ENCODE data around the gene RFTN1.

The RFTN1 gene

DNA sequence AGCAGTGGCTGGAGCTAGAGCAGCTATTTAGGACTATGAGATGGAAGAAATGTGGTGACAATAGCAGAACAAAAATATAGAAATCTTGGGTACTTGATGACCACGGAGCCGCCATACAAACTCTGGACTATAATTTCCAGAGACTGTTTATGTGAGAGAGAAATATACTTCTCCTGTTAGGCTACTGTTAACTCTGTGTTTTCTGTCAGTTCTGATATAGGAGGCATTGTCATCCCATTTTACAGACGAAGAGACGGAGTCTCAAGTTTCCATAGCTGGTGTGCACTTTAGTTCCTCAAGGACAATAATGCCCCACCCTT, 22.8 kb upstream of the RFTN1 start:
- Histone ChIP-seq H3K9me3 (ENCODE audit: low read depth, low read length) (no peaks in the 10 kb centered on the region), H3K27ac (no peak overlapping the region), H3K9ac (ENCODE audit: insufficient read length) (no peak overlapping the region), H3K4me3 (no peak overlapping the region), H3K36me3 (ENCODE audit: insufficient read depth, low read length) (no peaks in the 10 kb centered on the region)
- no peak for TF ChIP-seq FOXP2 (optimal IDR thresholded peaks at IDR 0.05; ENCODE audit: control extremely low read depth, extremely low read length, insufficient read depth)
- no peak for TF ChIP-seq POLR2AphosphoS5 (IDR thresholded peaks at IDR 0.05; ENCODE audit: borderline replicate concordance, low read depth, low read length)
- TF ChIP-seq EZH2 (IDR thresholded peaks at IDR 0.05), result no peak
- DNase-seq (ENCODE audit: low read depth, low spot score), result no peak

DNA sequence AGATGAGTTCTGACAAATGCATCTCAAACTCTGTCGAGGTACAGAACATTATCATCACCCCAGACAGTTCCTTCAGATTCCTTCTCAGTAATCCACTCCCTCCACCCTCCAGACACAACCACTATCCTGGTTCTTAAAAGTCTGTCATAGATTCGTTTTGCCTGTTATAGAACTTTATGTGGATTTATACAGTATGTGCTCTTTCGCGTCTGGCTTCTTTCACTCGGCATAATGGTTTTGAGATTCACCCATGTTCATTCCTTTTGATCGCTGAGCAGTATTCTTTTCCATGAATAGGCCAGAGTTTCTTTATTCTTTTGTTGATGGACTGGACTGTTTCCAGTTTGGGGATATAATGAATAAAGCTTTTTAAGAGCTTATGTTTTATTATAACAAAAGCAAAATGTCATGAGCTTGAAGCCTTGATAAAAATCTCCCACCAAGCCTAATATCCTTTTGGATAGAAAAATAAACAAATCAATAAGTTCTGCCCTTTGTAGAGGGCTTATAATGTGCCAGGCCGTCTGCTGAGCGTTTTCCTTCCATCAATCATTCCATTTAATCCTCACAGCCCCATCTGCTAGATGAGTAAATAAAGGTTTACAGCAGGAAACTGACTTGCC, 21.3 kb upstream of the RFTN1 start:
- no peak overlapping the region for H3K9ac ChIP-seq (ENCODE audit: insufficient read length)
- no peak overlapping the region for H3K4me3 ChIP-seq
- no peaks in the 10 kb centered on the region for H3K9me3 ChIP-seq (ENCODE audit: low read depth, low read length)
- no peak for DNase-seq (ENCODE audit: low read depth, low spot score)
- TF ChIP-seq EZH2 (IDR thresholded peaks at IDR 0.05) (no peak), FOXP2 (optimal IDR thresholded peaks at IDR 0.05; ENCODE audit: control extremely low read depth, extremely low read length, insufficient read depth) (no peak), POLR2AphosphoS5 (IDR thresholded peaks at IDR 0.05; ENCODE audit: borderline replicate concordance, low read depth, low read length) (no peak)
- H3K36me3 ChIP-seq (ENCODE audit: insufficient read depth, low read length), result no peaks in the 10 kb centered on the region
- no peak overlapping the region for H3K27ac ChIP-seq

DNA sequence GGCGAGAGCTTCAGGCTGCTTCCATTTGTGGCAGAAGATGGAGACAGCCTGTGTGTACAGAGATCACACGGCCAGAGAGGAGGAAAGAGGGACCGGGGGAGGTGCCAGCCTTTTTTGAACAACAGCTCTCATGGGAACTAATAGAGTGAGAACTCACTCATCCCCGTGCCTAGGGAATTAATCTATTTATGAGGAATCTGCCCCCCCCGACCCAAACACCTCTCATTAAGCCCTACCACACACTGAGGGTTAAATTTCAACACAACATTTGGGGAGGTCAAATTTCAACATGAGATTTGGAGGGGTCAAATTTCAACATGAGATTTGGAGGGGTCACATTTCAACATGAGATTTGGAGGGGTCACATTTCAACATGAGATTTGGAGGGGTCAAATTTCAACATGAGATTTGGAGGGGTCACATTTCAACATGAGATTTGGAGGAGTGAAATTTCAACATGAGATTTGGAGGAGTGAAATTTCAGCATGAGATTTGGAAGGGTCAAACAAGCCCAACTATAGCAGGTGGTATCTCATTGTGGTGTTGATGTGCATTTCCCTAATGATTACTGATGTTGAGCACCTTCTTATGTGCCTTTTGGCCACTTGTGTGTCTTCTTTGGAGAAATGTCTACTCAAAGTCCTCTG, 20.6 kb upstream of the RFTN1 start:
- Histone ChIP-seq H3K36me3 (ENCODE audit: insufficient read depth, low read length) (no peaks in the 10 kb centered on the region), H3K27ac (no peak overlapping the region), H3K4me3 (no peak overlapping the region), H3K9ac (ENCODE audit: insufficient read length) (no peak overlapping the region), H3K9me3 (ENCODE audit: low read depth, low read length) (no peaks in the 10 kb centered on the region)
- no peak for DNase-seq (ENCODE audit: low read depth, low spot score)
- TF ChIP-seq POLR2AphosphoS5 (IDR thresholded peaks at IDR 0.05; ENCODE audit: borderline replicate concordance, low read depth, low read length), result no peak
- TF ChIP-seq EZH2 (IDR thresholded peaks at IDR 0.05), result no peak
- no peak for TF ChIP-seq FOXP2 (optimal IDR thresholded peaks at IDR 0.05; ENCODE audit: control extremely low read depth, extremely low read length, insufficient read depth)

DNA sequence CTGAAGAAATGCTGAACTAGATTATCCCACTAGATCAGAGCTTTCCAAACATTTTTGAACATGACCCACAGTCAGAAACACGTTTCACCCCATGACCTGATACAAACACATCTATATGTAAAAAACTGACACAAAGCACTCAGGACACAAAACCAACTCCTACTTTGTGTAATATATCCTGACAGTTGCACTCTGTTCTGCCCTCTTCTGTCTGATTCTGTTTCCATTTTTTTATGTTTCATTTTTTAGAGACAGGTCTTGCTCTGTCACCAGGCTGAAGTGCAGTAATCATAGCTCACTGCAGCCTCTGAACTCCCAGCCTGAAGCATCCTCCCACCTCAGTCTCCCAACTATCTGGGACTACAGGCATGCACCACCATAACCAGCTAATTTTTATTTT, 15.8 kb upstream of the RFTN1 start:
- no peak for TF ChIP-seq POLR2AphosphoS5 (IDR thresholded peaks at IDR 0.05; ENCODE audit: borderline replicate concordance, low read depth, low read length)
- TF ChIP-seq FOXP2 (optimal IDR thresholded peaks at IDR 0.05; ENCODE audit: control extremely low read depth, extremely low read length, insufficient read depth), result no peak
- TF ChIP-seq EZH2 (IDR thresholded peaks at IDR 0.05), result no peak
- H3K9ac ChIP-seq (ENCODE audit: insufficient read length), result no peak overlapping the region
- no peaks in the 10 kb centered on the region for H3K9me3 ChIP-seq (ENCODE audit: low read depth, low read length)
- DNase-seq (ENCODE audit: low read depth, low spot score), result no peak
- no peak overlapping the region for H3K4me3 ChIP-seq
- H3K27ac ChIP-seq, result no peak overlapping the region
- H3K36me3 ChIP-seq (ENCODE audit: insufficient read depth, low read length), result no peaks in the 10 kb centered on the region

DNA sequence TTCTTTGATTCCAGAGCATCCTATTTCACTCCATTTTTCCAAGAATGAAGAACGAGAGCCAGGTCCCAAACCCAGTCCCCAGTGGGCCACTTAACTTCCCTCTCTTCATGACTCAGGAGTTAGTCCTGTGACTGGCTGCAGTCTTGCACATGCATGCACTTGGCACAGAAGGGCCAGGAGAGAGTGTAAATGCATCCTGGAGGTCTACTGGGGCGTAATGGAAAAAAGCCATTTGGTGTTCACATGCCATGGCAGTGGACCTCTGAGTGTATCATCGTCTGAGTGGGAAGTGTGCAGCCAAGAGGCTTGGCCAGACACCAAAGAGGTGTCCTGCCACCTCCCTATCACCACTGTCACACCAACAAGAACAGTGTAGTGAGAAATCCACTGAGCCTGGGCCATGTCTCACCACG, 15.1 kb upstream of the RFTN1 start:
- H3K36me3 ChIP-seq (ENCODE audit: insufficient read depth, low read length), result no peaks in the 10 kb centered on the region
- TF ChIP-seq FOXP2 (optimal IDR thresholded peaks at IDR 0.05; ENCODE audit: control extremely low read depth, extremely low read length, insufficient read depth), result no peak
- TF ChIP-seq POLR2AphosphoS5 (IDR thresholded peaks at IDR 0.05; ENCODE audit: borderline replicate concordance, low read depth, low read length), result no peak
- no peak for TF ChIP-seq EZH2 (IDR thresholded peaks at IDR 0.05)
- no peaks in the 10 kb centered on the region for H3K9me3 ChIP-seq (ENCODE audit: low read depth, low read length)
- H3K9ac ChIP-seq (ENCODE audit: insufficient read length), result no peak overlapping the region
- no peak overlapping the region for H3K27ac ChIP-seq
- no peak overlapping the region for H3K4me3 ChIP-seq
- no peak for DNase-seq (ENCODE audit: low read depth, low spot score)

DNA sequence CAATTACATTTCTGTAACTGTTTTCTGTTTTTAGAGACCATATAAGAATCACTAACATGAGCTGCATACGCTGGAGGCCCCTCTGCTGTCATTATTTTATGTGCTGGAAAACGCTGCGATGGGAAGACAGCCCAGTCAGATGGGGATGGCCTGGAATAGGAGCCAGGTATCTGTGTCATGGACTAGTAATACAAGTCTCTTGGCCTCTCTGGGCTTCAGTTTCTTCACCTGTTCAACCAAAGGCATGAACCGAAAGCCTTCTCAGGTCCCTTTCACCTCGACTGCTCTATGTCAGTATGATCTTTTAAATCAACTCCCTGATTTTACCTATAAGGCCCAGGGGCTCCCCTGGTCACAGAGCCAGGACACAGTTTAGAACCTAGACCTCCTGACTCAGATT, 14.6 kb upstream of the RFTN1 start:
- no peak for DNase-seq (ENCODE audit: low read depth, low spot score)
- no peak for TF ChIP-seq POLR2AphosphoS5 (IDR thresholded peaks at IDR 0.05; ENCODE audit: borderline replicate concordance, low read depth, low read length)
- H3K9ac ChIP-seq (ENCODE audit: insufficient read length), result no peak overlapping the region
- H3K4me3 ChIP-seq, result no peak overlapping the region
- no peaks in the 10 kb centered on the region for H3K9me3 ChIP-seq (ENCODE audit: low read depth, low read length)
- no peaks in the 10 kb centered on the region for H3K36me3 ChIP-seq (ENCODE audit: insufficient read depth, low read length)
- H3K27ac ChIP-seq, result no peak overlapping the region

DNA sequence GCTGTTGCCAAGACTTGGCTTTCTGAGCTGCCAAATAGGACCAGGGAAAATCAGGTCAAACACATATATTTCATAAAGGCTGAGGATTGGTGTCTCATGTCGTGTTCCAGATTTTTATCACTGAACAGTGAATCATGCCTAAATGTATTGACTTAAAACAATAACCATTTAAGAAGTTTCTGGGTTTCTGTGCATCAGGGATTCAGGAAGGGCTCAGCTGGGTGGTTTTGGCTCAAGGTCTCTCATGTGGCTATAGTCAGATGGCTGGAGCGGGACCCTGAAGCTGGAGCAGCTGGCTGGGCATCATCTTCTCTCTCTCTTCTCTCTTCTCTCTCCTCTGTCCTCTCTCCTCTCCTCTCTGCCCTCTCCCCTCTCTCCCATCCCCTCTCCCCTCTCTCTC, 10.7 kb upstream of the RFTN1 start:
- DNase-seq (ENCODE audit: low read depth, low spot score), result no peak
- H3K36me3 ChIP-seq (ENCODE audit: insufficient read depth, low read length), result no peaks in the 10 kb centered on the region
- no peaks in the 10 kb centered on the region for H3K9me3 ChIP-seq (ENCODE audit: low read depth, low read length)
- H3K4me3 ChIP-seq, result no peak overlapping the region
- H3K9ac ChIP-seq (ENCODE audit: insufficient read length), result no peak overlapping the region
- TF ChIP-seq FOXP2 (optimal IDR thresholded peaks at IDR 0.05; ENCODE audit: control extremely low read depth, extremely low read length, insufficient read depth) (no peak), POLR2AphosphoS5 (IDR thresholded peaks at IDR 0.05; ENCODE audit: borderline replicate concordance, low read depth, low read length) (no peak), EZH2 (IDR thresholded peaks at IDR 0.05) (no peak)
- no peak overlapping the region for H3K27ac ChIP-seq

DNA sequence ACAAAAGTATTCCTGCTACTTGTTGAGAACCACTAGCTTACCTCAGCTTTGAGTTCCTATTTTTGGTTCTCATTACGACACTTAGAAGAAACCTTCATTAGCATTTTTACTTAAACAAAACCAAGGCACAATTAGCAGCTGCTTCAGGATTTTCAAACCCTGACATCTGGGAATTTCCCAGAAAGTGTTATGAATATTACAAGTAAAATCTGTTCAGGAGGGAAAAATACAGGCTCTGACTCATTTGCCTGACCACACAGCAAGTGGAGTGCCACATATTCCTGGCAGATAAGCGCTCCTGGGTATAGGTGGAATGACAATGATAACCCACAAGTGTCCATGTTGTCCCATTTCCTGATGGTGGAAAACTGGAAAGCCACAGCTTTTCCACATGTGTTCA, 10.3 kb upstream of the RFTN1 start:
- TF ChIP-seq EZH2 (IDR thresholded peaks at IDR 0.05) (no peak), FOXP2 (optimal IDR thresholded peaks at IDR 0.05; ENCODE audit: control extremely low read depth, extremely low read length, insufficient read depth) (no peak), POLR2AphosphoS5 (IDR thresholded peaks at IDR 0.05; ENCODE audit: borderline replicate concordance, low read depth, low read length) (no peak)
- Histone ChIP-seq H3K9ac (ENCODE audit: insufficient read length) (no peak overlapping the region), H3K9me3 (ENCODE audit: low read depth, low read length) (no peaks in the 10 kb centered on the region), H3K36me3 (ENCODE audit: insufficient read depth, low read length) (no peaks in the 10 kb centered on the region), H3K4me3 (no peak overlapping the region), H3K27ac (no peak overlapping the region)
- DNase-seq (ENCODE audit: low read depth, low spot score), result no peak

DNA sequence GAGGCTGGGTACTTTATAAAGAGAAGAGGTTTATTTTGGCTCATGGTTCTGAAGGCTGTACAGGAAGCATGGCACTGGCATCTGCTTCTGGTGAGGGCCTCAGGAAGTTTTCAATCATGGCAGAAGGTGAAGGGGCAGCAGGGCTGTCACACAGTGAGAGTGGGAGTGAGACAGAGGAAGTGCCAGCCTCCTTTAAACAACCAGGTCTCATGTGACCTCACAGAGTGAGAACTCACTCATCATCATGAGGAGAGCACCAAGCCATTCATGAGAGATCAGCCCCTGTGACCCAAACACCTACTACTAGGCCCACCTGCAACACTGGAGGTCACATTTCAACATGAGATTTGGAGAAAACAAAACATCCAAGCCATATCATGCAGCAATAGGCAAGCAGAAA, 9.3 kb upstream of the RFTN1 start:
- H3K9ac ChIP-seq (ENCODE audit: insufficient read length), result no peak overlapping the region
- no peak overlapping the region for H3K4me3 ChIP-seq
- H3K27ac ChIP-seq, result no peak overlapping the region
- no peaks in the 10 kb centered on the region for H3K36me3 ChIP-seq (ENCODE audit: insufficient read depth, low read length)
- TF ChIP-seq POLR2AphosphoS5 (IDR thresholded peaks at IDR 0.05; ENCODE audit: borderline replicate concordance, low read depth, low read length) (no peak), FOXP2 (optimal IDR thresholded peaks at IDR 0.05; ENCODE audit: control extremely low read depth, extremely low read length, insufficient read depth) (no peak), EZH2 (IDR thresholded peaks at IDR 0.05) (no peak)
- H3K9me3 ChIP-seq (ENCODE audit: low read depth, low read length), result no peaks in the 10 kb centered on the region
- DNase-seq (ENCODE audit: low read depth, low spot score), result no peak
